Esophagus squamous epithelium (tissue), 5 donors: Measurements from ENCODE around the gene HEMGN. TPM values are rescaled to one million over a fixed set of nuclear protein-coding genes. Genes with fewer than 3 reads are reported as not detected.

Experiments used
- DNase-seq: peaks from one replicate; lab custom pipeline; 2025; lab: John Stamatoyannopoulos, UW
- H3K27ac ChIP-seq, 4 donors: fragments of 200-600 bp; sonication (generic); one replicate each; pipeline ENCODE4 v1.5.1; 2016 to 2019; ENCODE audit warnings: mild to moderate bottlenecking in 1 of 4
- H3K27me3 ChIP-seq, 4 donors: fragments of 200-600 bp; sonication (generic); 1 replicate in 3 of 4; 2 replicates in 1 of 4; pipeline versions ENCODE4 v1.5.1 to v1.6.0; 2017 to 2021; ENCODE audit warnings: antibody characterized with exemption in 1 of 4
- H3K36me3 ChIP-seq, 3 donors: fragments of 200-600 bp; sonication (generic); one replicate each; pipeline ENCODE4 v1.5.1; 2016 to 2019
- H3K4me1 ChIP-seq, 3 donors: fragments of 200-600 bp; sonication (generic); one replicate each; pipeline ENCODE4 v1.5.1; 2017 to 2019
- H3K4me3 ChIP-seq, 4 donors: fragments of 200-600 bp; sonication (generic); 1 replicate in 3 of 4; 2 replicates in 1 of 4; pipeline ENCODE4 v1.5.1; 2016 to 2019; ENCODE audit warnings: mild to moderate bottlenecking in 2 of 4, moderate library complexity in 1 of 4
- H3K9me3 ChIP-seq, 3 donors: fragments of 200-600 bp; sonication (generic); one replicate each; pipeline ENCODE4 v1.5.1; 2016 to 2019
- CTCF ChIP-seq, 6 experiments: fragments of 450-650 bp in 4 of 6; fragments of 200-600 bp in 2 of 6; sonication (generic) in 2 of 6; IDR thresholded peaks; one replicate each; pipeline ENCODE4 v1.5.1; 2016 to 2019; ENCODE audit warnings: antibody characterized with exemption in 6 of 6, mild to moderate bottlenecking in 4 of 6, moderate library complexity in 4 of 6
- POLR2A ChIP-seq, 4 donors: fragments of 450-650 bp; IDR thresholded peaks; one replicate each; pipeline ENCODE4 v1.6.1; 2017; ENCODE audit warnings: antibody characterized with exemption in 4 of 4, mild to moderate bottlenecking in 4 of 4, moderate library complexity in 3 of 4
- WGBS, 2 donors: methylation state at CpG; one replicate each; pipeline ENCODE4 v1.1.5; 2018; 5-methylcytosine and 5-hydroxymethylcytosine counted together
- intact Hi-C: fragments of 100-400 bp; cut with DNase I; formaldehyde crosslinking; loops from one replicate; pipeline ENCODE4 v1.15.0; 2022
- total RNA-seq, 4 donors: library from RNA; depleted of rRNA; stranded (reverse); fragments of >200 nt; gene quantifications; one replicate each; pipeline ENCODE4 v1.1.0, GENCODE V29; 2016
- donor health status: DM: yes; HTN: yes; CAD: no.

HEMGN gene
- total RNA-seq, 4 donors from 2014 or later, result not detected

DNA sequence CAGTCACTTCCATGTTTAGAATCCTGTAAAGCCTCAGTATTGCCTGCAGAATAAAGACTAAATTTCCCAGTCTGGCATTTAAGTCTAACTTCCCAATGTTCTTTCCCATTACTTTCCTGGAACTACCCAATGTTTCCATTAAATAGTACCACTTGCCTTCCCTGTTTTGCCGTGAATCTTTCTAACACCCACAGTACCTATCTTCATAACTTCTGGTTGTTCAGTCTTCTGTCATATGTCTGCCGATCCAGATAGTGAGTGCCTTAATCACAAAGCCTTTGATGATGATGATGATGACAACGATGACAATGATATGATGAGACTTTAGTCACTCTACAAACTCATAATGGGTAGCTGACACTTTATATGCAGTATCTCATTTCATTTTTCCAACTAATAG is 6.6 kb upstream of the HEMGN start:
- Histone ChIP-seq H3K36me3 (no peaks in the 10 kb centered on the region), H3K9me3 (no peaks in the 10 kb centered on the region), H3K4me3 (no peak overlapping the region), H3K27ac (no peak overlapping the region), H3K27me3 (peaks cover 0 to 33% (median 0%) of the 10 kb centered on the region in 4 donors), H3K4me1 (no peaks in the 10 kb centered on the region)
- no peak for TF ChIP-seq CTCF (IDR thresholded peaks at IDR 0.05)
- TF ChIP-seq POLR2A (IDR thresholded peaks at IDR 0.05), result no peak
- 84% methylated on average over 3 of the region's 3 CpGs for WGBS, 2 donors
- no peak for DNase-seq
- intact Hi-C loops, result no loop called here

- Histone ChIP-seq H3K27me3 (peaks cover 0 to 33% (median 0%) of the 10 kb centered on the region in 4 donors), H3K27ac (no peak overlapping the region), H3K36me3 (no peaks in the 10 kb centered on the region), H3K4me3 (no peak overlapping the region), H3K9me3 (no peaks in the 10 kb centered on the region), H3K4me1 (no peaks in the 10 kb centered on the region)
- DNase-seq, result no peak
- intact Hi-C loops, result no loop called here
- TF ChIP-seq POLR2A (IDR thresholded peaks at IDR 0.05) (no peak), CTCF (IDR thresholded peaks at IDR 0.05) (no peak)
These were observed 5.4 kb upstream of the HEMGN start for GRCh38 chr9:97943308-97943855.

DNA sequence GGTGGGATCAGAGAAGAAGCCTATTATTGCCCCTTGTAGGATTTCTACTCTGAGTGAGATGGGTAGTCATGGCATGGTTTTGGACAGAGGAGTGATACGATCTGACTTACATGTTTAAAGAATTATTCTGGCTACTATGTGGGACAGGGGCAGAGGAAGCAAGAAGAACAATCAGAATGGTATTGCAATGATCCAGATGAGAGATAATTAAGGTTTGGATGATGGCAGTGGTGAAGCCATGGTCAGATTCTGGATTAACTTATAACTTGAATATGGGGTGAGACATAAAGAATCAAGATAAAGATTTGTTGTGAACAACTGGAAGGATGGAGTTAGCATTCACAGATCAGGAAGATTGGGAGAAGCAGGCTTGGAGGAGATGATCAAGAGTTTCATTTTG is 3.4 kb upstream of the HEMGN start:
- H3K4me3 ChIP-seq, result no peak overlapping the region
- no peaks in the 10 kb centered on the region for H3K4me1 ChIP-seq
- peaks cover 0 to 41% (median 0%) of the 10 kb centered on the region in 4 donors for H3K27me3 ChIP-seq
- H3K9me3 ChIP-seq, result no peaks in the 10 kb centered on the region
- H3K27ac ChIP-seq, result no peak overlapping the region
- WGBS, 2 donors, result 92 to 94% methylated on average over 1 of the region's 1 CpG
- intact Hi-C loops, result no loop called here
- TF ChIP-seq CTCF (IDR thresholded peaks at IDR 0.05), result no peak
- no peak for TF ChIP-seq POLR2A (IDR thresholded peaks at IDR 0.05)
- H3K36me3 ChIP-seq, result no peaks in the 10 kb centered on the region
- DNase-seq, result no peak

DNA sequence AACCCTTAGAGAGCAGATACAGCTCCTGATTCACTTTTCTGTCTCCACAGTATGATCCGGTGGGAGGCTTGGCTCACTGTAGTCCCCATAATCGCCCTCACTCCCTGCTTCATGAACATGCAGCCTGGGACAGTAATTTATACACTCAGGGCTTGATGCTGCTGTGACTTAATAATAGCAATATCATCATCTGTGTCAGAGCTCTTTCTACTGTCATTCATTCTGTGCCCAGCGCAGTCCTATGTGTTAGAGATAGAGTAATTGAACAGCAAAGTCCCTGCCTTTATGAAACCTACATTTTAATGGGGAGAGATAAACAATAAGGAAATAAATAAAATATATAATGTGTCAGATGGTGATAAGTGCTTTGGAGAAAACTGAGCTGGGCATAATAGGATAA is 2.8 kb upstream of the HEMGN start:
- no peaks in the 10 kb centered on the region for H3K9me3 ChIP-seq
- no peaks in the 10 kb centered on the region for H3K36me3 ChIP-seq
- intact Hi-C loops, result no loop called here
- no peak for DNase-seq
- 78 to 88% methylated on average over 3 of the region's 3 CpGs for WGBS, 2 donors
- TF ChIP-seq CTCF (IDR thresholded peaks at IDR 0.05), result no peak
- no peak overlapping the region for H3K27ac ChIP-seq
- H3K27me3 ChIP-seq, result peaks cover 0 to 44% (median 0%) of the 10 kb centered on the region in 4 donors
- no peak overlapping the region for H3K4me3 ChIP-seq
- H3K4me1 ChIP-seq, result no peaks in the 10 kb centered on the region

- TF ChIP-seq POLR2A (IDR thresholded peaks at IDR 0.05) (no peak), CTCF (IDR thresholded peaks at IDR 0.05) (no peak)
- intact Hi-C loops, result no loop called here
- Histone ChIP-seq H3K4me3 (no peak overlapping the region), H3K4me1 (no peaks in the 10 kb centered on the region), H3K9me3 (no peaks in the 10 kb centered on the region), H3K27me3 (peaks cover 0 to 45% (median 0%) of the 10 kb centered on the region in 4 donors), H3K36me3 (no peaks in the 10 kb centered on the region), H3K27ac (no peak overlapping the region)
- DNase-seq, result no peak
These were observed 2.3 kb upstream of the HEMGN start for GRCh38 chr9:97940233-97940632.
